Measurements from ENCODE around the gene RFT1. TPM values are rescaled to one million over a fixed set of nuclear protein-coding genes. Genes with fewer than 3 reads are reported as not detected.

Gene RFT1
- total and polyA plus RNA-seq, 2 of the 13 experiments (the other 11 are each of a cell fraction or from before 2014, with no cell fraction given), result 23.2 to 37.0 TPM

GRCh38 chr3:53046171-53047170 is 83.8 kb downstream of the RFT1 start:
- WGBS (ENCODE audit: low lambda C conversion rate), result 90% methylated on average over 31 of the region's 113 CpGs
- ChIA-PET POLR2A (interaction anchor here (0.9 to 1.4 kb wide), 4 partner anchors 12 to 97 kb away, joined by 3 to 5 read pairs (median 4); no protein-coding TSS in a partner anchor), CTCF (ENCODE audit: low intra/inter-chr PET ratio, low total read pairs) (no interaction called here)
- in situ Hi-C loops (cut with HindIII; ENCODE audit: extremely low pct_ligation_motif_present, low pct_unique_long_range_greater_than_20kb) (no loop called here), intact Hi-C loops (cut with micrococcal nuclease; ENCODE audit: unreplicated experiment) (no loop called here)
- no TSS peak for BruUV-seq (replicated peaks)
- peaks cover 6% of the 10 kb centered on the region; the same call in 1 of the 2 replicates for H4K20me1 ChIP-seq (ENCODE audit: insufficient read depth, low read length)
- no peak overlapping the region; the same call in 1 of the 2 replicates for H3K9ac ChIP-seq (ENCODE audit: insufficient read depth, low read depth, low read length)
- no peak overlapping the region for H3K27ac ChIP-seq (ENCODE audit: extremely low read length, insufficient read depth, low read length)
- no peaks in the 10 kb centered on the region for H3K9me3 ChIP-seq (ENCODE audit: low read length)
- H2AFZ ChIP-seq (ENCODE audit: low read length), result no peak overlapping the region
- peak overlapping the region; percentile 67 for H3K4me2 ChIP-seq (ENCODE audit: low read depth, low read length)
- H3K27me3 ChIP-seq (ENCODE audit: control insufficient read depth in 1 of 2, insufficient read depth in 2 of 2, low read length in 2 of 2), result no peaks in the 10 kb centered on the region; a peak in 2 of 5 replicates
- H3K36me3 ChIP-seq (replicated peaks in 1 of 2; ENCODE audit: control insufficient read depth in 1 of 2, insufficient read depth in 2 of 2, low read length in 2 of 2), result no peaks in the 10 kb centered on the region
- H3K4me3 ChIP-seq (replicated peaks in 1 of 3; ENCODE audit: insufficient read depth in 1 of 3, low read depth in 2 of 3, low read length in 3 of 3), result peak overlapping the region; percentile 75 to 84 (median 81); a peak in 3 of 6 replicates
- no peak for DNase-seq (ENCODE audit: low spot score)
- H3K4me1 ChIP-seq (ENCODE audit: insufficient read depth, low read length), result peaks cover 47% of the 10 kb centered on the region
- no peak for FAIRE-seq
- H3K79me2 ChIP-seq (ENCODE audit: insufficient read depth, low read length), result peaks cover 32% of the 10 kb centered on the region
- ATAC-seq, result no peak; the same call in 1 of the 3 replicates
- no peak for TF ChIP-seq ZNF639 (CRISPR knock-in tag; conservative IDR thresholded peaks at IDR 0.05)
- TF ChIP-seq THYN1 (CRISPR knock-in tag; IDR thresholded peaks at IDR 0.05; ENCODE audit: borderline replicate concordance, low read depth), result no peak
- TF ChIP-seq ZNF550 (CRISPR knock-in tag; IDR thresholded peaks at IDR 0.05; ENCODE audit: borderline replicate concordance), result no peak
- no peak for TF ChIP-seq ZBTB25 (CRISPR knock-in tag; IDR thresholded peaks at IDR 0.05)
- no peak for TF ChIP-seq NFKB2 (CRISPR knock-in tag; IDR thresholded peaks at IDR 0.05; ENCODE audit: borderline replicate concordance)
- no peak for TF ChIP-seq NFE2L2 (IDR thresholded peaks at IDR 0.05; ENCODE audit: low read length)
- no peak for TF ChIP-seq SRSF1 (optimal IDR thresholded peaks at IDR 0.05; ENCODE audit: low read depth, low read length)
- no peak for TF ChIP-seq ARID4A (CRISPR knock-in tag; IDR thresholded peaks at IDR 0.05; ENCODE audit: borderline replicate concordance)
- TF ChIP-seq CREB1 (IDR thresholded peaks at IDR 0.05), result no peak
- TF ChIP-seq CREB1 (CRISPR knock-in tag; IDR thresholded peaks at IDR 0.05), result no peak
- no peak for TF ChIP-seq ZNF572 (CRISPR knock-in tag; IDR thresholded peaks at IDR 0.05)
- 0 out of 2 replicates have a peak, but pooled peaks have one; percentile 16 for TF ChIP-seq ZSCAN21 (CRISPR knock-in tag; IDR thresholded peaks at IDR 0.05; ENCODE audit: borderline replicate concordance)
- no peak for TF ChIP-seq NR0B2 (CRISPR knock-in tag; IDR thresholded peaks at IDR 0.05)
